HepG2 (cell line): ENCODE measurements around the gene RAP2A. TPM values are rescaled to one million over a fixed set of nuclear protein-coding genes. Genes with fewer than 3 reads are reported as not detected.

Experiments used
- ATAC-seq: fragments of 200-7000 bp; cut with Tn5 transposase; 3 replicates; pipeline ENCODE4 v1.9.1; 2020; ENCODE audit warnings: mild to moderate bottlenecking, moderate library complexity
- BruUV-seq: library from RNA; stranded (reverse); fragments of 400-500 nt; replicated peaks from 2 replicates; lab custom pipeline; 2021; lab: Mats Ljungman, UMichigan
- CTCF ChIA-PET: fragments of 300-600 bp; formaldehyde crosslinking; extraction: SDS; loops from one replicate; lab custom pipeline; 2021; ENCODE audit warnings: low total read pairs, inconsistent platforms, low intra/inter-chr PET ratio; lab: Yijun Ruan, JAX
- POLR2A ChIA-PET: fragments of 350-600 bp; sonication (Branson Sonifier 250); formaldehyde crosslinking; loops from one replicate; lab custom pipeline; 2020; ENCODE audit warnings: antibody characterized with exemption, inconsistent platforms; lab: Yijun Ruan, JAX
- DNase-seq: peaks from one replicate; pipeline ENCODE4 v3.0.0-alpha.2; 2015; ENCODE audit warnings: low spot score
- FAIRE-seq: peaks from 3 replicates; lab custom pipeline; 2011; peaks lifted over from hg19 to GRCh38; lab: Jason Lieb, UNC
- H2AFZ ChIP-seq: one replicate; pipeline ENCODE4 v1.6.1; 2011; ENCODE audit warnings: low read length, inconsistent platforms
- H3K27ac ChIP-seq: fragments of 300-600 bp; 3 replicates; pipeline ENCODE4 v1.8.0; 2011; ENCODE audit warnings: mixed run types, mild to moderate bottlenecking, mixed read lengths, low read length, inconsistent platforms; ENCODE audit not compliant: insufficient read depth; ENCODE audit errors: extremely low read length
- H3K27me3 ChIP-seq, 2 experiments: fragments of 200-600 bp in 1 of 2; 2 replicates in 1 of 2; 3 replicates in 1 of 2; pipeline versions ENCODE4 v1.6.0 to v1.8.0; 2011; ENCODE audit warnings: low read length in 2 of 2, mild to moderate bottlenecking in 2 of 2, moderate library complexity in 2 of 2, inconsistent platforms in 1 of 2; ENCODE audit not compliant: insufficient read depth in 2 of 2, control insufficient read depth in 1 of 2
- H3K36me3 ChIP-seq, 2 experiments: fragments of 200-600 bp in 1 of 2; replicated peaks in 1 of 2; 2 replicates in 1 of 2; 3 replicates in 1 of 2; pipeline versions ENCODE4 v1.5.1 to v1.8.0; 2011; ENCODE audit warnings: low read length in 2 of 2, inconsistent platforms in 1 of 2; ENCODE audit not compliant: insufficient read depth in 2 of 2, control insufficient read depth in 1 of 2
- H3K4me1 ChIP-seq: 2 replicates; pipeline ENCODE4 v1.5.1; 2012; ENCODE audit warnings: low read length, inconsistent platforms; ENCODE audit not compliant: insufficient read depth
- H3K4me2 ChIP-seq: 2 replicates; pipeline ENCODE4 v1.6.0; 2011; ENCODE audit warnings: low read depth, low read length, inconsistent platforms
- H3K4me3 ChIP-seq, 3 experiments: fragments of 200-600 bp in 1 of 3; sonication (generic), shearing (Covaris generic) in 1 of 3; replicated peaks in 1 of 3; 2 replicates each; pipeline ENCODE4 v1.5.1; 2011 to 2016; ENCODE audit warnings: low read length in 3 of 3, inconsistent platforms in 2 of 3, low read depth in 2 of 3, mild to moderate bottlenecking in 2 of 3, control low read depth in 1 of 3, mixed read lengths in 1 of 3; ENCODE audit not compliant: insufficient read depth in 1 of 3
- H3K79me2 ChIP-seq: one replicate; pipeline ENCODE4 v1.6.1; 2011; ENCODE audit warnings: low read length, inconsistent platforms; ENCODE audit not compliant: insufficient read depth
- H3K9ac ChIP-seq: 2 replicates; pipeline ENCODE4 v1.6.0; 2011; ENCODE audit warnings: mild to moderate bottlenecking, low read depth, low read length, inconsistent platforms; ENCODE audit not compliant: insufficient read depth
- H3K9me3 ChIP-seq: 2 replicates; pipeline ENCODE4 v1.5.1; 2012; ENCODE audit warnings: mild to moderate bottlenecking, low read length
- H4K20me1 ChIP-seq: 2 replicates; pipeline ENCODE4 v1.6.0; 2011; ENCODE audit warnings: inconsistent platforms, mild to moderate bottlenecking, low read length, moderate library complexity; ENCODE audit not compliant: insufficient read depth
- CBFB ChIP-seq: sonication (generic); formaldehyde crosslinking; IDR thresholded peaks from 2 replicates; pipeline ENCODE4 v1.4.0; 2020; ENCODE audit warnings: missing genetic modification reagents
- EP300 ChIP-seq, 3 experiments: sonication (generic) in 1 of 3; formaldehyde crosslinking in 1 of 3; IDR thresholded peaks; 2 replicates each; pipeline versions ENCODE4 v1.5.1 to v1.6.1; 2011 to 2020; ENCODE audit warnings: low read depth in 2 of 3, low read length in 2 of 3, borderline replicate concordance in 1 of 3, improper control_type of control experiment in 1 of 3, mild to moderate bottlenecking in 1 of 3, missing genetic modification reagents in 1 of 3, moderate library complexity in 1 of 3
- ETV5 ChIP-seq: IDR thresholded peaks from 2 replicates; pipeline ENCODE4 v1.6.1; 2018; ENCODE audit warnings: missing biosample characterization, missing genetic modification reagents, inconsistent platforms, borderline replicate concordance
- FOXJ3 ChIP-seq: sonication (generic); formaldehyde crosslinking; IDR thresholded peaks from 2 replicates; pipeline ENCODE4 v1.4.0; 2020; ENCODE audit warnings: missing genetic modification reagents, mild to moderate bottlenecking, borderline replicate concordance
- GABPA ChIP-seq, 2 experiments: IDR thresholded peaks; 2 replicates each; pipeline ENCODE4 v1.6.1; 2011 to 2016; ENCODE audit warnings: low read depth in 2 of 2, low read length in 1 of 2, missing biosample characterization in 1 of 2, missing genetic modification characterization in 1 of 2
- GPN1 ChIP-seq: sonication (generic); formaldehyde crosslinking; IDR thresholded peaks from 2 replicates; pipeline ENCODE4 v1.5.1; 2020; ENCODE audit warnings: missing genetic modification reagents, borderline replicate concordance
- HDAC2 ChIP-seq: sonication (generic); formaldehyde crosslinking; IDR thresholded peaks from 2 replicates; pipeline ENCODE4 v1.4.0; 2020; ENCODE audit warnings: missing genetic modification reagents
- HOXA7 ChIP-seq: sonication (generic); formaldehyde crosslinking; IDR thresholded peaks from 2 replicates; pipeline ENCODE4 v1.8.1; 2022; ENCODE audit warnings: mild to moderate bottlenecking, missing genetic modification reagents, moderate library complexity
- MTF2 ChIP-seq: sonication (generic); formaldehyde crosslinking; IDR thresholded peaks from 2 replicates; pipeline ENCODE4 v1.5.0; 2020; ENCODE audit warnings: missing genetic modification reagents, borderline replicate concordance
- NONO ChIP-seq, 2 experiments: fragments of 450-650 bp in 1 of 2; sonication (generic) in 1 of 2; formaldehyde crosslinking in 1 of 2; IDR thresholded peaks in 1 of 2; conservative IDR thresholded peaks in 1 of 2; 2 replicates each; pipeline versions ENCODE4 v1.6.1 to v1.8.0; 2017 to 2022; ENCODE audit warnings: mild to moderate bottlenecking in 1 of 2, missing genetic modification reagents in 1 of 2, moderate library complexity in 1 of 2
- PAWR ChIP-seq: sonication (generic); formaldehyde crosslinking; IDR thresholded peaks from 2 replicates; pipeline ENCODE4 v1.4.0; 2020; ENCODE audit warnings: missing genetic modification reagents, mild to moderate bottlenecking, borderline replicate concordance
- RBM39 ChIP-seq: fragments of 200-400 bp; formaldehyde crosslinking; IDR thresholded peaks from one replicate; pipeline ENCODE4 v1.6.1; 2018; ENCODE audit warnings: antibody characterized with exemption, mild to moderate bottlenecking, low read depth, low read length; ENCODE audit not compliant: poor library complexity, severe bottlenecking
- RCOR2 ChIP-seq: IDR thresholded peaks from 2 replicates; pipeline ENCODE4 v1.6.1; 2016; ENCODE audit warnings: missing biosample characterization, missing genetic modification reagents
- SRSF4 ChIP-seq: fragments of 200-400 bp; formaldehyde crosslinking; IDR thresholded peaks from one replicate; pipeline ENCODE4 v1.6.1; 2018; ENCODE audit warnings: mild to moderate bottlenecking, low read depth, low read length, moderate library complexity; ENCODE audit not compliant: poor library complexity, severe bottlenecking
- ZNF557 ChIP-seq: sonication (generic); formaldehyde crosslinking; IDR thresholded peaks from 2 replicates; pipeline ENCODE4 v1.4.0; 2020; ENCODE audit warnings: missing genetic modification reagents
- ZNF563 ChIP-seq: sonication (generic); formaldehyde crosslinking; IDR thresholded peaks from 2 replicates; pipeline ENCODE4 v1.8.0; 2022; ENCODE audit warnings: mild to moderate bottlenecking, moderate library complexity, missing genetic modification reagents
- ZNF598 ChIP-seq: sonication (generic); formaldehyde crosslinking; IDR thresholded peaks from 2 replicates; pipeline ENCODE4 v1.5.1; 2020; ENCODE audit warnings: mild to moderate bottlenecking, missing genetic modification reagents, borderline replicate concordance
- ZNF839 ChIP-seq: sonication (generic); formaldehyde crosslinking; IDR thresholded peaks from 2 replicates; pipeline ENCODE4 v1.4.0; 2020; ENCODE audit warnings: missing genetic modification reagents, mild to moderate bottlenecking, borderline replicate concordance
- WGBS: methylation state at CpG from one replicate; pipeline ENCODE4 v1.1.6; 2017; ENCODE audit warnings: low lambda C conversion rate; 5-methylcytosine and 5-hydroxymethylcytosine counted together
- in situ Hi-C: cut with HindIII; loops from 2 replicates; pipeline ENCODE4 v1.10.0; 2017; ENCODE audit warnings: low pct_unique_long_range_greater_than_20kb; ENCODE audit not compliant: extremely low pct_ligation_motif_present
- intact Hi-C: fragments of 100-400 bp; cut with micrococcal nuclease; formaldehyde crosslinking; loops from one replicate; pipeline ENCODE4 v1.10.0; 2022; ENCODE audit not compliant: unreplicated experiment
- polyA plus RNA-seq, 8 experiments: library from polyadenylated mRNA; depleted of rRNA in 3 of 8; stranded (reverse) in 7 of 8; unstranded in 1 of 8; fragments of >200 nt; fragmentation: Illumina TruSeq in 4 of 8; extraction: Trizol in 4 of 8; gene quantifications; 2 replicates each; pipeline versions ENCODE4 v1.2.1 to v1.2.3, GENCODE V29; 2011 to 2016; ENCODE audit warnings: low read depth in 4 of 8, missing spikeins in 1 of 8, mixed read lengths in 1 of 8; ENCODE audit not compliant: insufficient read depth in 1 of 8
- total RNA-seq, 5 experiments: library from RNA; depleted of rRNA; stranded (reverse); fragments of >200 nt; fragmentation: Illumina TruSeq; extraction: Trizol; gene quantifications; 2 replicates each; pipeline ENCODE4 v1.2.3, GENCODE V29; 2016; ENCODE audit warnings: low read depth in 1 of 5
- TF ChIP-seq, protein P1 (sequence below): sonication (generic); formaldehyde crosslinking; IDR thresholded peaks from 2 replicates; pipeline ENCODE4 v1.5.0; 2020; ENCODE audit warnings: mild to moderate bottlenecking, missing genetic modification reagents
- TF ChIP-seq, protein P2 (sequence below): IDR thresholded peaks from 2 replicates; pipeline ENCODE4 v1.4.0; 2020; ENCODE audit warnings: mild to moderate bottlenecking, missing genetic modification reagents

RAP2A gene
- total and polyA plus RNA-seq, 2 of the 13 experiments (the other 11 are each of a cell fraction or from before 2014, with no cell fraction given): 9.9 to 23.1 TPM

DNA sequence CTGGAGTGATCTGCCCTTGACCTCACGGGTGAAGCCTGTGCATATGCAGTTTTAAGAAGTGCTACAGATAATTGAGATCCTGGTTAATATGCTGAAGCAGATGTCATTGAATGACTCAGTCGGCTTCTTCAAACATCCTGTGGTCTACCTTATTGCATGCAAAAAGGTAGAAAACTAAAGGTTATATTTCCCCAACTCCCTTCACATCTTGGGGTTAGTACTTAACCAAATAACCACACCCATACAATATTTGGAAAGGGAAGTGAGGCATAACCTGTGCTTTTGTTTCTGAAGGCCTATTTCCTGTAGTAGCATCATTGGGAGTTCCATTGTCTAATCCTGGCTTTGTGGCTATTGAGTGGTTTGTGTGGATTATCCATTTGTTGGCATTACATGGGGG, 58.3 kb downstream of the RAP2A start:
- in situ Hi-C loops (no loop called here), intact Hi-C loops (no loop called here)
- ChIA-PET CTCF (no interaction called here), POLR2A (no interaction called here)
- no peak overlapping the region for H2AFZ ChIP-seq
- H3K36me3 ChIP-seq: no peaks in the 10 kb centered on the region
- no peaks in the 10 kb centered on the region; a peak in 1 of 5 replicates for H3K27me3 ChIP-seq
- no peak overlapping the region; the same call in 1 of the 2 replicates for H3K4me2 ChIP-seq
- no peak overlapping the region for H3K27ac ChIP-seq
- FAIRE-seq (no peak), DNase-seq (peak; percentile 39), ATAC-seq (no peak)
- H3K79me2 ChIP-seq: no peaks in the 10 kb centered on the region
- H3K4me1 ChIP-seq: peaks cover 50% of the 10 kb centered on the region
- no peak overlapping the region for H3K9ac ChIP-seq
- H4K20me1 ChIP-seq: no peaks in the 10 kb centered on the region
- no TSS peak for BruUV-seq
- 21% methylated on average over 2 of the region's 2 CpGs for WGBS
- no peak overlapping the region for H3K4me3 ChIP-seq
- peaks cover 9% of the 10 kb centered on the region; the same call in 1 of the 2 replicates for H3K9me3 ChIP-seq
- TF ChIP-seq HDAC2 (CRISPR knock-in tag) (0 out of 2 replicates have a peak, but pooled peaks have one; percentile 19), ZNF557 (no peak), SRSF4 (no peak), ZNF598 (CRISPR knock-in tag) (no peak), HOXA7 (no peak), MTF2 (CRISPR knock-in tag) (no peak), PAWR (CRISPR knock-in tag) (no peak), FOXJ3 (CRISPR knock-in tag) (no peak), CBFB (CRISPR knock-in tag) (no peak), EP300 (IDR thresholded peaks at IDR 0.05; ENCODE audit: low read depth in 2 of 2, low read length in 2 of 2) (peak in 1 of 2 experiments; percentile 33; a peak in 1 of 4 replicates), EP300 (CRISPR knock-in tag; IDR thresholded peaks at IDR 0.05; ENCODE audit: borderline replicate concordance) (no peak), GABPA (IDR thresholded peaks at IDR 0.05; ENCODE audit: low read depth, low read length) (no peak), GABPA (CRISPR knock-in tag; IDR thresholded peaks at IDR 0.05; ENCODE audit: low read depth) (peak; percentile 55; the same call in 1 of the 2 replicates), NONO (IDR thresholded peaks at IDR 0.05) (no peak), NONO (CRISPR knock-in tag; conservative IDR thresholded peaks at IDR 0.05) (no peak), RCOR2 (no peak), ETV5 (CRISPR knock-in tag) (peak; percentile 33; the same call in 1 of the 2 replicates), ZNF563 (no peak), ZNF839 (CRISPR knock-in tag) (no peak), RBM39 (no peak), GPN1 (CRISPR knock-in tag) (no peak)
- TF ChIP-seq, protein P1, sequence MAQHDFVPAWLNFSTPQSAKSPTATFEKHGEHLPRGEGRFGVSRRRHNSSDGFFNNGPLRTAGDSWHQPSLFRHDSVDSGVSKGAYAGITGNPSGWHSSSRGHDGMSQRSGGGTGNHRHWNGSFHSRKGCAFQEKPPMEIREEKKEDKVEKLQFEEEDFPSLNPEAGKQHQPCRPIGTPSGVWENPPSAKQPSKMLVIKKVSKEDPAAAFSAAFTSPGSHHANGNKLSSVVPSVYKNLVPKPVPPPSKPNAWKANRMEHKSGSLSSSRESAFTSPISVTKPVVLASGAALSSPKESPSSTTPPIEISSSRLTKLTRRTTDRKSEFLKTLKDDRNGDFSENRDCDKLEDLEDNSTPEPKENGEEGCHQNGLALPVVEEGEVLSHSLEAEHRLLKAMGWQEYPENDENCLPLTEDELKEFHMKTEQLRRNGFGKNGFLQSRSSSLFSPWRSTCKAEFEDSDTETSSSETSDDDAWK (CRISPR knock-in tag): no peak
- TF ChIP-seq, protein P2, sequence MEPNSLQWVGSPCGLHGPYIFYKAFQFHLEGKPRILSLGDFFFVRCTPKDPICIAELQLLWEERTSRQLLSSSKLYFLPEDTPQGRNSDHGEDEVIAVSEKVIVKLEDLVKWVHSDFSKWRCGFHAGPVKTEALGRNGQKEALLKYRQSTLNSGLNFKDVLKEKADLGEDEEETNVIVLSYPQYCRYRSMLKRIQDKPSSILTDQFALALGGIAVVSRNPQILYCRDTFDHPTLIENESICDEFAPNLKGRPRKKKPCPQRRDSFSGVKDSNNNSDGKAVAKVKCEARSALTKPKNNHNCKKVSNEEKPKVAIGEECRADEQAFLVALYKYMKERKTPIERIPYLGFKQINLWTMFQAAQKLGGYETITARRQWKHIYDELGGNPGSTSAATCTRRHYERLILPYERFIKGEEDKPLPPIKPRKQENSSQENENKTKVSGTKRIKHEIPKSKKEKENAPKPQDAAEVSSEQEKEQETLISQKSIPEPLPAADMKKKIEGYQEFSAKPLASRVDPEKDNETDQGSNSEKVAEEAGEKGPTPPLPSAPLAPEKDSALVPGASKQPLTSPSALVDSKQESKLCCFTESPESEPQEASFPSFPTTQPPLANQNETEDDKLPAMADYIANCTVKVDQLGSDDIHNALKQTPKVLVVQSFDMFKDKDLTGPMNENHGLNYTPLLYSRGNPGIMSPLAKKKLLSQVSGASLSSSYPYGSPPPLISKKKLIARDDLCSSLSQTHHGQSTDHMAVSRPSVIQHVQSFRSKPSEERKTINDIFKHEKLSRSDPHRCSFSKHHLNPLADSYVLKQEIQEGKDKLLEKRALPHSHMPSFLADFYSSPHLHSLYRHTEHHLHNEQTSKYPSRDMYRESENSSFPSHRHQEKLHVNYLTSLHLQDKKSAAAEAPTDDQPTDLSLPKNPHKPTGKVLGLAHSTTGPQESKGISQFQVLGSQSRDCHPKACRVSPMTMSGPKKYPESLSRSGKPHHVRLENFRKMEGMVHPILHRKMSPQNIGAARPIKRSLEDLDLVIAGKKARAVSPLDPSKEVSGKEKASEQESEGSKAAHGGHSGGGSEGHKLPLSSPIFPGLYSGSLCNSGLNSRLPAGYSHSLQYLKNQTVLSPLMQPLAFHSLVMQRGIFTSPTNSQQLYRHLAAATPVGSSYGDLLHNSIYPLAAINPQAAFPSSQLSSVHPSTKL: peak; percentile 37; the same call in 1 of the 2 replicates
